Ramos (cell line): ENCODE data around the gene GLO1.

Experiments used
- in situ Hi-C: fragments of 300-500 bp; cut with MboI; formaldehyde crosslinking; loops from one replicate; pipeline ENCODE4 v1.14.3; 2022; ENCODE audit warnings: low sequenced_read_pairs; ENCODE audit not compliant: unreplicated experiment

Gene GLO1

DNA sequence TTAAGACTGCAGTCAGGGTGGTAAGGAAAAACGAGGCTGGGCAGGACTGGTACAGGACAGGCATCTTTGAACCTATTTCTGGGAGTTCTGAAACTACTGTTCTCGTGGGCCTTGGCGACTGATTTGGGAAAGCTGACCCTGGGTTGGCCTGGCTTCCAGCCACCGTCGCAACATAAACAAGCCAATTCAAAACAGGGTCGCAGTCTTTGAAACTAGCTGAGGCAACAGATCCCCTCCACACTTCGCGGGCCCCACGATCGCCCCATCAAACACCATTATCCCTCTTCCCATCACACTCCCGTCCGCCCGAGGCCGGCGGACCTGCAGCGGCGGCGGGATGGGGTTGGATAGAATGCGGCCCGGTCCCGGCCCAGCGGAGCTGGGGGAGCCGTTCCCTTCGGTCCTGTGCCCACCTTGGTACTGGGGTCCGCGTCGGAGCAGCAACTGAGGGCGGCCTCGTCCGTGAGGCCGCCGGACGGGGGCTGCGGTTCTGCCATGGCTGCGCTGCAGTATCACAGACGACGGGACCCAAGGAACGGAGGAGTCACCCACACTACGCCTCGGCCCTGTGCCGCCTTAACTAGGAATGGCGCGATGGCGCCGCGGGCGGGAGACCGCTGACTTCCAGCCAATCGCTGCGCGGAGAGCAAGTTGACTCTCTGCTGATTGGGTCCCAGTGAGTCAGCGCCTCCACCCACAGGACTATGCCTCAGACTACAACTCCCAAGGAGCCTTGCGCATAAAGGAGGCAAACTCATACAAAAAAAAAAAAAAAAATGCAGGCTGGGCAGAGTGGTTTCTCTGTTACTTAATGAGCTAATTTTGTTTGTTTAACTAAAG is at the start of gene GLO1:
GLO1 (minus strand) TSS at position 588 of the 840 bp plus-strand sequence; CDS start at position 497, 91 bp downstream.
- in situ Hi-C loops = no loop called here

DNA sequence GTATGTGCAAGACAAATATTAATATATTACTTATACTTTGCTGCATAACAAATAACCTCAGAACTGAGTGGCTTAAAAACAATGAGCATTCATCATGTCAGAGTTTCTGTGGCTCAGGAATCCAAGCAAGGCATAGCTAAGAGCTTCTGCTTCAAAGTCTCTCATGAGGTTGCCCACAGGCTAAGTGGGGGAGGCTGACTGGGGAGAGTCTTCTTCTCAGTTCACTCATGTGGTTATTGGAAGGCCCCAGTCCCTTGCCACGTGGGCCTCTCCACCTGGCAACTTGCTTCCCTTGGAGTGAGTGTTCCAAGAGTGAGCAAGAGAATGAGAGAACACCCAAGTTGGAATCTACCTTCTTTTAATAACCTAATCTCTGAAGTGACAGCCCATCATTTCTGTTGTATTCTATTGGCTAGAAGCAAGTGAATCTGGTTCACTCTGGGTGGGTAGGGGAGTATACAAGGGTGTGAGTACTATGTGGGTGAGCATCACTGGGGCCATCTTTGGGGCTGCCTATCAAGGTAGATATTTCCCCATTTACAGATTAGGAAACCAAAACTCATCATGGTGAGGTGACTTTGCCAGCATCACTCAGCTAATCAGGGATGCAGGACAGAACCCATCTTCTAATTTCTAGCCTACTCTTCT is 48.1 kb upstream of the GLO1 start:
- in situ Hi-C loops = no loop called here

- in situ Hi-C loops = no loop called here
These were observed 46.5 kb upstream of the GLO1 start for GRCh38 chr6:38749473-38749872.

- in situ Hi-C loops = no loop called here
These were observed 36.6 kb upstream of the GLO1 start for GRCh38 chr6:38739532-38739931.

DNA sequence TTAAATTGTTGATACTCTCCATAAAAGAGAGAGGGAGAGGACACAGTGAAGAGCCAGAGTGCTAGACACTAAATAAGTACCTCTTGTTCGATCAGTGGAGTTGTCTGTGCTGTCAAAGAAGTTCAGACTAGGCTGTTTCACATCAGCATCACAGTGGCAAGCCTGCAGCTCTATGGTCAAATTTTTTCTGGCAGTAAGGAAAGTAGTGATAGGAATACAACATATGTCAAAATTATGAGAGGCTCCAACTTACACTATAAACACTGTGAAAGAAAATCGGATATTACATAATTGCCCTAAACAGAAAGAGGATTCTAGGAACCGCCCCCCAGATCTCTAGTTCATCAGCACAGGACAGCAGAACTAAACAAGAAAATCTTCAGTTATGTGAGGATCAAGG is 35.3 kb upstream of the GLO1 start:
- in situ Hi-C loops = no loop called here

DNA sequence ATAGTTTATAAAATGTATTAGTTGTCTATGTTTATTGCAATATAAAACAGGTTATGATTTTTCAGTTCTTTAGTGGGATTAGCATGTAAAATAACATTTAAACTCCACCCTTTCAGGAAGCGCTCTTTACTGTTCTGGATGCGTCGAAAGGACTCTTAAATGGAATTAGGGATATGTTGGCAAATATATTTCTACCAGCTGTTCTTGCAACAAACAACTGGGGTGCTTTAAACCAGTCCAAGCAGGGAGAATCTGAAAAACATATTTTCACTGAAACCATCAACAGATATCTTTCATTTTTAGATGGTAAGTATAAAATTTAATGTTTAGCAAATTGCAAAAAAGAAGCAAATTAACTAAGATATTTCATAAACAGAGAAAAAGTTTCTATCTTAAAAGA is 34.0 kb upstream of the GLO1 start:
- in situ Hi-C loops = no loop called here

- in situ Hi-C loops = no loop called here
These were observed 27.4 kb upstream of the GLO1 start for GRCh38 chr6:38730140-38730862.

GRCh38 chr6:38728203-38728602 is 25.3 kb upstream of the GLO1 start:
- in situ Hi-C loops = no loop called here

DNA sequence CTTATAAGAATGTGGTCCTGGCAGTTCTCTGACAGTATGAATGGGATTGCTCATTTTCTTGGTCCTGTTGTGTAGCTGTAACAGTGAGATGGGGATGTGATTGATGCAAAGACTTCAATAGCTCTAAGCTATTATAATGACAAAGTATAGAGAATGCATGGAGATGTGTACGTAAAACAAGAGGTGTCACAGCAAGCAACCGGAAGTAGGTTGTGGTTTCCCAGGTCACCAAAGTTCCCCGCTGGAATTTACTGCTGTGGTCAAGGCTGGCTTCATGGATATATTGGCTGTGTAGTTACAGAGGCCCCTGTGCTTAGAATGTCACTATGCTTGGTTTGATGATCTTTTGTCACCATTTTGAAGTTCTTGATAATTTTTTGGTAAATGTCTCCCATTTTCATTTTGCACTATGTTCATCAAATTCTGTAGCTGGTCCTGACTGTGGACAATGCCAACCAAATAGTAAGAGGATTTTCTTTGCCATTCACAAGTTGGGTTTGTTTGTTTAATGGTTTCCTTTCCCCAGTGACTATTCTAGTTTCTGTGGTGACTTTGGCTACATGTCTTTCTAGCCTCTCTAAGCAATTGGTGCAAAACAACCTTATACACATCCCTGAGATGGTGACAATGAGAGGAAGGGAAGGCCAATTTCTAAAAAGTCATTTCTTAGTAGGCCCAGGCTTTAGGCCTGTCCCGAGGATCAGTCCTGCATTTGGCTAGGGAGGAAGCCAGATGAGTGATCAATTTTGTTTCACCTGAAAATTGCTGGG is 22.7 kb upstream of the GLO1 start:
- in situ Hi-C loops = no loop called here

DNA sequence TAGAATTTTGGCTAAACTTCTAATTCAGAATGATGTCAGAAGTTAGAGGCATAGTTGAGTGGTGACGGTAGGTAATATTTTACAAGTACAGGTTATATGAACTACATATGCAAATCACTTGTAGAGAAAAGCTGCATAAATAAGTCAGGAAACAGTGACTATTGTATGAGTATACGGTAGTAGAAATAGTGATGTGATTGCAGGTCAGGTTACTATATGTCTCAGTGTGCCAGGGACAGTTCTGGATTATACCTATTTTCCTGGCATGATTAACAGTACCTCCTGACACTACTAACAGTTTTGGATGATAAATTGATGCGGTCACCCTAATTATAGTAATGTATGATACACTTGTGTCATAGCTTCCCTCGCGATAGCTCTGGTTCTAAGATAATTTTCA is 21.4 kb upstream of the GLO1 start:
- in situ Hi-C loops = no loop called here

GRCh38 chr6:38723783-38724182 is 20.8 kb upstream of the GLO1 start:
- in situ Hi-C loops = no loop called here

GRCh38 chr6:38722727-38723334 is 19.9 kb upstream of the GLO1 start:
- in situ Hi-C loops = no loop called here

- in situ Hi-C loops = no loop called here
These were observed 19.1 kb upstream of the GLO1 start for GRCh38 chr6:38722038-38722437.

DNA sequence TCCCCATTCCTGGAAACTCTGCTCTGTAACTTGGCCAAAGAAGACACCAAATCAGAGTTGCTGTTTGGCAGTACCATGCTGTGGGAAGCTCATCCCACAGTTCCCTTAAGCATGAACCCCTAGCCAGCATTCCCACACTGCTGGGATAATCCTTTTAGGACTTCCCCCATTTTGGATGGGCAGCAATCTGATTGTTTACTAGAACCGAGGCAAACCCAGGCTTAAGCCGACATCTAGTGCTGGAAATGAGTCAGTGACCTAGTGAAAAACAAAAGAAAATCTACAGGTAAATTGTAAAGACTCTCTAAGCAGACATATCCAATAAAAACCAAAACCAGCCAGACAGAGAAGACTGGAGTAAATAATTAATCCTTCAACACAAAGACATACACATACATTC is 17.4 kb upstream of the GLO1 start:
- in situ Hi-C loops = no loop called here

DNA sequence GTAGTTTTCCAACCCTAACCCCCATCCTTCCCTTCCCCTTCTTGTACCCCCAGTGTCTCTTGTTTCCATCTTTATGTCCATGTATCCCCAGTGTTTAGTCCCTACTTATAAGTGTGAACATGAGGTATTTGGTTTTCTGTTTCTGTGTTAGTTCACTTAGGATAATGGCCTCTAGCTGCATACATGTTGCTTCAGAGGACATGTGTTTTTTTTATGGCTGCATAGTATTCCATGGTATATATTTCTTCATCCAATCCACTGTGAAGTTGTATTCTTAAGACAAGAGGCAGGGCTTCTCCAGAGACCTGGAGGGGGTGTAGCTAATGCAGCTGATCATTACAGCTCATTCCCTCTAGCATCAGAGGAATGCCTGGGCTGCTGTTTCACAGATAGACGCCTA is 16.4 kb upstream of the GLO1 start:
- in situ Hi-C loops = no loop called here

DNA sequence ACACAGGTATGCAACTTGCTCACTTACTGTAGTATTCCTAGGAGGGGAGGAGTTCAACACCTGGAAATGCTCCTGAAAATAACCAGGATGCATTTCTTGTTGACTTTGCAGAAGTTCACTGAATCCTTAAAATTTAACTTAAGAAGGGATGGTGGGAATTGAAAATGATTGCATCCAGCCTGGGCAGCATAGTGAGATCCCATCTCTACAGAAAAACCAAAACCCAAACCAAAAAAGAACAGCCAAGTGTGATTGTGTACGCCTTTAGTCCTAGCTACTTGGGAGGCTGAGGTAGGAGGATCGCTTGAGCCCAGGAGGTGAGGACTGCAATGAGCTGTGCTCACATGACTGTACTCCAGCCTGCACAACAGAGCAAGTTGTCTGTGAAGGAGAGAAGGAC is 13.9 kb upstream of the GLO1 start:
- in situ Hi-C loops = no loop called here

GRCh38 chr6:38715016-38715689 is 12.2 kb upstream of the GLO1 start, which contains the start of gene DNAH8:
TSS of gene DNAH8 (plus strand) at chr6:38715311. CDS start at chr6:38722810, 7,499 bp downstream.
- in situ Hi-C loops = no loop called here

GRCh38 chr6:38714239-38715015 is 11.5 kb upstream of the GLO1 start:
- in situ Hi-C loops = no loop called here

DNA sequence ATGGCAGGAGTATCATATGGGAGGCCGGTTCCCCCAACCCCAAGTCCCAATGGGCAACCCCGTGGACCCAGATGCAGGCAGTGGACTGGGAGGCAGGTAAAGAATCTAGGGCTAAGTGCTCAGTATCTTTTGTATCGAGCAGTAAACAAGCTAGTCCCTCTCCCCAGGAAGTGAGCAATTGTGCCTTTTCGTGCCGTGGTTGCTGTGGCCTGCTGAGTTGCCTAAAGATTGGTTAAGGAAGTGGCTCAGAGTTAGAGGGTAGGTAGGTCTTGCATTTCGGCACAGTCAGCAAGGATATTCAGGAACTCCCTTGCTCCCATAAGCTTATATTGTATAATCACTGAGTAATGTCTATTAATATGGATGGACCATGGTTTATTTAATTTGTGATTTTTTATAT is 10.9 kb upstream of the GLO1 start:
- in situ Hi-C loops = no loop called here
